NCI-H748 treated with DMSO at 0.1 percent for 48 hours (cell line): ENCODE measurements around the gene TBCEL.

Experiments used
- DNase-seq: peaks from one replicate; lab custom pipeline; 2025; lab: John Stamatoyannopoulos, UW

Gene TBCEL

DNA sequence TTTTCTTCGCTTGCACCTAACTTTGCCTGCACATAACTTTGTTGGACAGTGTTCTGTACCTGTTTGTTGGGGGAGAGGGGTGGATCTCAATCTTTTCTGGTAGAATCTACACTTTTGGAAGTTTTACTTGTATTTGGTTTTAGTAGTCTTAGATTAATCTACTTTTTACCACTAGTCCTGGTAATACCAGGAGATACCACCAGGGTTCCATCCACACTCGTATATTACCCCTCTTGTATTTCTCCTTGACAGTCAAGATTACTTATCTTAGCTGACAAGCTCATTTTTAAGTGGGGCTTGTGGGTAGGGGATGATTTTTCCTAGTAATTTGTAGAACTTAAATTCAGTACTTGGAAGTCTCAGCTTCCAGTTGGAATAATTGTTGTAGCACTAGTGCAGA, 39.8 kb downstream of the TBCEL start:
- DNase-seq = no peak

DNA sequence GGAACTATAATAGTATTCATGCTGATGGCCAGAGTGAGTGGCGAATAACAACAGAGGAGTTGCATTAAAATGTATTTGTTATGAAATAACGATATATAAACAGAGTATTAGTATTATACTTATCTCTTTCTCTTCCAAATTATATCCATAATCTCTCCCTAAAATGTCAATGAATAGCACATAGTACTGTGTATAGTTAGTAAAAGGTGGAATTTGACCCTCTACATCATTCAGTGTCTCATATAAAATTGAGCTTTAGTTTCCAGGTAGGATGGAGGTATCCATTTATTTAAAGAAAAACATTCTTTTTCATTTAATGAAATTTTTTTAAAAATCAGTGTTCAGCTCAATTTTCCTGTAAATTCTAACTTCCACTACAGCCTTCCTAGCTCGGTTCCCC, 42.7 kb downstream of the TBCEL start:
- DNase-seq = no peak

GRCh38 chr11:121067026-121067425, 43.1 kb downstream of the TBCEL start:
- DNase-seq = no peak

DNA sequence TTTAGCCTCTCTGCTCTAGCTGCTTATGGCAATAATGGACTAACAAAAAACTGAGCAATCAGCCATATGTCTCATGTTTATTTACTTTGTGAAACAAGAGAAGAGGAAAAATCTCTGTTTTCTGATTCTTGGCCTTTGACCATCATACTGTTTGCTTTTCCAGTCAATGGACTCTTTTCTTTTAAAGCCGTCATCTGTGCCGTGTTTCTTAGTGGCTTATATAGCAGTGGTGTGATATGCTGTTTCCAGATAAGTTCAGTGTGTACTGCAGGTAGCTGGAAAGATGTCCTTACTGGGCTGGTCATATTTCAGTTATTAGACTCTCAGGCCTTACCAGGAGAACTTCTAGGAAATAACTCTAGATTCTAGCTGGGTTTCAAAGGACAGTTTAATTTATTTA, 43.6 kb downstream of the TBCEL start:
- DNase-seq = peak; percentile 81

- no peak for DNase-seq
These were observed 44.2 kb downstream of the TBCEL start for GRCh38 chr11:121067962-121068647.

DNA sequence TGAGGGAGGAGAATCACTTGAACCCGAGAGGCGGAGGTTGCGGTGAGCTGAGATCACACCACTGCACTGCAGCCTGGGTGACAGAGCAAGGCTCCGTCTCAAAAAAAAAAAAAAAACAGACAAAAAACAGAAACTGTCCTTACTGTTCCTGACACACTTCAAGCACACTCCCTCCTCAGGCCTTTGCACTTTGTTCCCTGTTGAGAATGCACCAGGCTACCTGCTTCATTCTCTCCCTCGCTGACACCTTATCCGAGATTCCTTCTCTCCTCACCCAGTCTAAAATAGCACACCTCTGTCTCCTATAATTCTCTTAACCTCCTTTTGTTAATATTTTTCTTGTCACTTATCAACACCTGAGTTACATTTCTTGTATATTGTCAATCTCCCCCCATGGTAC, 44.9 kb downstream of the TBCEL start:
- no peak for DNase-seq

DNA sequence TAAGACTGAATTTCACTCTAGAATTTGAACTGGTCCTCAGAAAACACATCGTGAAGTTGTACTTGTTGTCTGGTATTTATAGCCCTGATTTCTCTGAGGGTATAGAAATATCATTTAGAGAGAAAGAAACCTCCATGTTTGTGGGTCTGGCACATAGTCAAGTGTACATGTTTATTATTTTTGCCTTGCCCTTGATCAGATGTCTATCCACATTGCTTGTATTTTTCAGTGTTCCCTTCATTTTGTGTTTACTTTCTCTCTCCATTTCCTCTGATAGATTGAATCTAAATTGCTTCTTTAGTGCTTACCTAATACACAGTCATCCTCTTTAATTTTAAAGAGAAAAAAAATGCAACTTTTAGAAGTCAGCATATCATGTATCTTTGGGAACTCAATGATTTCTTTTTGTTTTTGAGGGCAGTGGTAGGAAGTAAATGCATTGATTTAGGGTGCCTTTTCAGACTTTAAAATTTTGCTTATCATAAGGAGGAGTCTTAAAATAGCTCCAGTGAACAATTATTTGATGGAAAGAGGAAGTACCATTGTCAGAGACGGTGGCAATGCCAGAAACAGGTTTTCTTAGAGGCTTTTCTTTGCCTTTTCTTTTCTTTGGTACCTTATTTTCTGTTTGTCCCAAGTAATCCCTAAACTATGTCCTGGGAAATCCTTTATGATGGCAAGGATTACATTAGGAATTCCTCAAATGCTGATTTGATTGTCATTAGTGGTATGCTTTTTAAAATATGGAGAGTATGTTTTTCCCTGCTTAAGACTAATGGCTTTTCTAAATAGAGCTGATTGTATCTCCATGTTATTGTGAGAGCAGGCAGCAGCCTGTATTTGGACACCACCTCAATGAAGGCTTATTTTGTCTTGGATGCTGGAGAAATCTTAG, 47.3 kb downstream of the TBCEL start:
- DNase-seq = no peak

DNA sequence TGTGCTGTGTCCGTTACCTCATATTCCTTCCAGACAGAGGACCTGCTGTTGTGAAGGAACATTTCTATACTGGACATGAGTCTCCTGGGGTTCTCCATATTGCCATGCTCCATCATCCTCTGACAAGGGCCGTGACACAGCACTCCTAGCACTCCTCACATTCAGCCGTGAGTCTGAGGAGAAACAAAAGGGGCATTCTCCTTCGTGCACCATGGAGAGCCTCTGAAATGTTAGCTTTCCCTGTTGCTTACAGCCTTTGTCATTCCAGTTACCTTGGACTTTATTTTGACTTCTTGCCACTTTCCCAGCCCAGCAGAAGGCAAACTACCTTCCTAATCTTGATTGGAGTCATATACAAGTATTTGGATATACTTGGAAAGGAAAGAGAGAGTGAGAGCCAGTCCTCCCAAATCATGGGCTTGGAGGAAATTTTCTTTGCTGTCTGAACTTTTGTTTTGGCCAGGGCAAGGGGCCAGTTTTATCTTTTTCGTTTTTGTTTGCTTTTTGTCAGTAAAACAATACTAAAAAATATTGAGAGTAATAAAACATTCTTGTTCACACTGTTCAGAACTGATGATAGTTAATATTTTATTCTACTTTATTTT, 48.0 kb downstream of the TBCEL start:
- DNase-seq = no peak

GRCh38 chr11:121081321-121081720, 57.4 kb downstream of the TBCEL start:
- DNase-seq = no peak

DNA sequence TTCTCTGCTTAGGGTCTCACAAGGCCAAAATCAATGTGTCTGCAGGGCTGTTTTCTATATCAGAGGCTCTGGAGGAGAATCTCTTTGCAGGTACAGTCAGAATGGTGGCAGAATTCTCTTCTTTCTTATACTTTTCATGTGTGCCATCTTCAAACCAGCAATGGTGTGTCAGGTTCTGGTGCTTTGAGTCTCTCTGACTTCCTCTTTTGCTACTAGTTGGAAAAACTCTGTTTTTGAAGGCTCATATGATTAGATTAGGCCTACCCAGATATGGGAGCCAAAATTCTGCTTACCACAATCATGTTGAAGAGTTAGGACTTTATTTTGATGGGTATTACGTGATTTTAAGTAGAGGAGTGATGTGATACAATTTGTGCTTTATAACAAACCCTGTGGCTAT, 58.3 kb downstream of the TBCEL start:
- no peak for DNase-seq

- DNase-seq = no peak
These were observed 58.8 kb downstream of the TBCEL start for GRCh38 chr11:121082670-121083069.

DNA sequence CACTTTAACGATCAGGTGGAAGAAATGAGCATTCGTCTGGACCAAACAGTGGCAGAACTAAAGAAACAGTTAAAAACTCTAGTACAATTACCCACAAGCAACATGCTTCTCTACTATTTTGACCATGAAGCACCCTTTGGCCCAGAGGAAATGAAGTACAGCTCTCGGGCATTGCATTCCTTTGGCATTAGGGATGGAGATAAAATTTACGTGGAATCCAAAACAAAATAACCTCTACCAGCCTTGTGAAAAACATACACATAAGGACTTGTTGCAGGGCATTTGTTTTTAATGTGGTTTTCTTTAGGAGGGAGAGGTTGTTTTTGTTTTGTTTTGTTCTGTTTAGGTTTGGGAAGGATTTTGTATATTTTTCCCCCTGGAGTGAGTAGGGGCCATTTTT, 63.0 kb downstream of the TBCEL start:
- DNase-seq = no peak

GRCh38 chr11:121089566-121089965, 65.7 kb downstream of the TBCEL start:
- DNase-seq = no peak

DNA sequence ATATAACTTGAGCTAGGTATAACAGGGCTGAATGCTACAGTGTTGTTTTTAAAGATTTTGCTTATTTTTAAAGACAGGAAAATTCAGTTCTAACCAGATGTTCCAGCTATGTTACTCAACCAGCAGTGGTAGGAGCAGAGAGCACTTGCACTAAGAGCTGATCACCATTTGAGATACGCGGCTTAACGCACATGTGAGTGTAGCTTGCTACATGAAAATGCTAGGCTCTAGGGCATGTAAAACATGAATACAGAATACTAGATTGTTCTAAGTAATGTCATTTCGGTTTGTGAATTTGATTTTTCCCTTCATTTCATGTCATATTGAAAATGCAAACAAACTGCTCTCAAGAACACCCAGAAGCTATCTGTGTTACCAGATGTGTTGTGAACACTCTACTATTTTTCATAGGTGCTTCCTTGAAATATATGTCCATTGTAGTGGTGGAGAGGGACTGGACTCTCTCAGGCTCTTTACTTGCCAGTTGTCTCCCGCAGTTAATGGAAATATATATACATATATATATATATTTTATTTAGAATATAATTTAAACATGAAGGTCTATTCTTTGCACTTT, 66.3 kb downstream of the TBCEL start:
- no peak for DNase-seq

DNA sequence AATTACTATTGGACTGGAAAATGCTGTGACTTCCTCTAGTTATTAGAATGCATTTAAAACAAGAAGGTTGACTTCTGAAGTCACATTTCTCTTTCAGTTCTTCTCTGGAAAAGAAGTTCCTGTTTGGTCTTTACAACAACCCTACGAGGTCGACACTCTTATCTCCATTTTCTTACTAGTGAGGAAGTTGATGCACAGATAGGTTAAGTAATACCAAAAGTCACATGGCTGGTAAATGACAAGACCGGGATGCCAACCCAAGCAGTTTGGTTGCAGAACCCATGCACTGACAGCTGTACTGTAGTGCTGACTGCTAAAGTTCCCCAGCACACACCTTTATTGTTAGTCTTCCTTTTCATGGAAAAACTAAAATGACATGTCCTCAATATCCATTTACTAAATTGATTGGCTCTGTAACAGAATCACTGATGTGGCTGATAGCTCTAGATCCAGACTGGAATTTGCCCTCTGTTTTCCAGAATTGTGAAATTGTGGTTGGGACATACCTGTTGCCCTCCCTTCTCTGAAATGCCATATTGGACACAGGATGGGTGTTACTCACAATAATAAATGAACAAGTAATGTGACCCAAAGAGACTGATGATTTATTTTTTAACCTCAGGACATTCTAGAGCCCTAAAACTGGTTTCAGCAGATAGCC, 67.7 kb downstream of the TBCEL start:
- DNase-seq = no peak

DNA sequence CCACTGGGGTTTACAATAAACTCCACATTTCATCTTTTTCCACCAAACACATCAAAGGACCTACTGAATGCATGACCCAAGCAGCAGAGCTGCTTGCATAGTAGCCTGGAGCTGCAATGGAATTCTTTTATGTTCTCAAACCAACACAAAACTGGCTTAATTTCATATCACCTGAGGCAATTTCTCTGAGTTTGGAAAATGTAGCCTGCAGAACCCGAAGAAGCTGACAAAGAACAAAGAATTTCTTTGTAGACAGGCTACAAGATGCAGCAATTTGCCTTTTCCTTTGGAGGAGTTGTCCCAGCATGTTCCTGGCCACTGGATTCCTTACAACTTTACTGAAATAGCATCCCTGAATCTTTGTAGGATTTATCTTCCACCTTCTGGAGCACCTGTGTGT, 71.7 kb downstream of the TBCEL start:
- no peak for DNase-seq

GRCh38 chr11:121099364-121099763, 75.5 kb downstream of the TBCEL start:
- no peak for DNase-seq

DNA sequence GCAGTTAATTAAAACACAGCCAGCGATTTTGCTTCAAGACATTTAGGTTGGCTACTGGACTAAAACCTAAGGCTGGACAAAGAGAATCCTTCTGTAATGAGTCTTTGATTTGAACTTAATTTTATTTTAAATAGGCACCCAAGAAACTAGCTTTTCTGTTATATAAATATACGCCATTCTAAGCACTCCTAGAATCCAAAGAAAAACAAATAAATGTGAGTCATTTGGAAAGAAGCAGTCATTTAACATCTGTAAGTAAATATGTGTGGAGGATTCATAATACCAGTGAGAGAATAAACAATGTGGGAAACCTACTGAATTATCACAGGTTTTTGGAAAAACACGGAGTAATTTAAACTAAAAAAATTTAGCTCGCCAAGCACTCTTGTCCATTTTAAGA, 76.0 kb downstream of the TBCEL start:
- no peak for DNase-seq

- DNase-seq = no peak
These were observed 77.0 kb downstream of the TBCEL start, which contains the start of gene TECTA for GRCh38 chr11:121100943-121101342. Gene TECTA (plus strand): TSS chr11:121101243. CDS start chr11:121102666, 1,423 bp downstream.

DNA sequence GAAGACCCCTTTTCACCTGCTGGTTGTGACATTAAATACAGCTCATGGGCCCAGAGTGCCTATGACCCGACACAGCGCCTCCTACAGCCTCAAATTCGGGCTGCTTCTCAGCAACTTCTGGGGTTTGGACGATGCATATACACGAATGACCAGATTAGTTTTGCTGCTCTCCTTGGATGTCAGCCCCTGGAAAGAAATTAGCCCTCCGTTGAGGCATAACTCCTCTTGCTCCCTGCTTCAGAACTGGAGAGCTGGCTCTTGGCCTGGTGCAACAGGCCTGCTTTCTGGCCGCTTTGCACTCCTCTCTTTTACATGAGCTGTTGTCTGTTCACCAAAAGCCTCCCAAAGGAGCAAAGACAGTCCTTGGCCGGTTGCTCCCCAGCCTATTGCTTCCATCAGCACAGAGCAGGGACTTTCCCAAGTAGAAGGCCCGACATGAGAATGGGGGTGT, 80.4 kb downstream of the TBCEL start:
- no peak for DNase-seq

GRCh38 chr11:121105063-121105480, 81.2 kb downstream of the TBCEL start:
- DNase-seq = no peak
